Neural cell (in vitro differentiated cells): ENCODE measurements around the gene OR2W1. TPM values are rescaled to one million over a fixed set of nuclear protein-coding genes. Genes with fewer than 3 reads are reported as not detected.

Source experiments
- H2AFZ ChIP-seq: fragments of 200-600, 300-800 bp; sonication (generic), shearing (Covaris generic); 2 replicates; pipeline ENCODE4 v1.6.0; 2014; ENCODE audit warnings: low read depth, mild to moderate bottlenecking, antibody characterized with exemption, low read length, moderate library complexity
- H3F3A ChIP-seq: fragments of 200-600 bp; shearing (Covaris generic); 2 replicates; pipeline ENCODE4 v1.6.1; 2016; ENCODE audit warnings: mild to moderate bottlenecking, moderate library complexity, mixed read lengths, antibody characterized with exemption, low read length; ENCODE audit not compliant: insufficient read depth, poor library complexity, severe bottlenecking
- H3K27ac ChIP-seq: fragments of 200-600, 300-800 bp; sonication (generic), shearing (Covaris generic); 2 replicates; pipeline ENCODE4 v1.5.1; 2014; ENCODE audit warnings: mild to moderate bottlenecking, low read length, moderate library complexity
- H3K27me3 ChIP-seq: fragments of 300-800, 200-600 bp; sonication (generic), shearing (Covaris generic); 2 replicates; pipeline ENCODE4 v1.6.0; 2014; ENCODE audit warnings: mild to moderate bottlenecking, low read depth, low read length, moderate library complexity; ENCODE audit not compliant: insufficient read depth
- H3K36me3 ChIP-seq: fragments of 300-800, 200-600 bp; sonication (generic), shearing (Covaris generic); 2 replicates; pipeline ENCODE4 v1.5.1; 2014; ENCODE audit warnings: mild to moderate bottlenecking, antibody characterized with exemption, low read length, moderate library complexity; ENCODE audit not compliant: insufficient read depth
- H3K4me2 ChIP-seq: fragments of 300-800, 200-600 bp; sonication (generic), shearing (Covaris generic); 2 replicates; pipeline ENCODE4 v1.6.0; 2014; ENCODE audit warnings: mild to moderate bottlenecking, low read length
- H3K4me3 ChIP-seq: fragments of 300-800, 200-600 bp; sonication (generic), shearing (Covaris generic); 2 replicates; pipeline ENCODE4 v1.5.1; 2014; ENCODE audit warnings: mild to moderate bottlenecking, low read length, moderate library complexity
- H3K79me2 ChIP-seq: fragments of 200-600 bp; shearing (Covaris generic); replicated peaks from 2 replicates; pipeline ENCODE4 v1.6.0; 2014; ENCODE audit warnings: mild to moderate bottlenecking, low read length, moderate library complexity; ENCODE audit not compliant: insufficient read depth
- H3K9ac ChIP-seq: fragments of 300-800, 200-600 bp; sonication (generic), shearing (Covaris generic); 2 replicates; pipeline ENCODE4 v1.6.1; 2016; ENCODE audit warnings: mild to moderate bottlenecking, low read length, mixed read lengths
- H3K9me2 ChIP-seq: fragments of 200-600 bp; shearing (Covaris generic); 2 replicates; pipeline ENCODE4 v1.6.1; 2016; ENCODE audit warnings: mild to moderate bottlenecking, low read length, mixed read lengths; ENCODE audit not compliant: insufficient read depth
- H3K9me3 ChIP-seq: fragments of 200-600, 300-800 bp; sonication (generic), shearing (Covaris generic); 2 replicates; pipeline ENCODE4 v1.6.1; 2016; ENCODE audit warnings: mild to moderate bottlenecking, mixed run types, low read length, moderate library complexity, mixed read lengths
- H4K20me1 ChIP-seq: fragments of 200-600 bp; shearing (Covaris generic); 2 replicates; pipeline ENCODE4 v1.6.1; 2016; ENCODE audit warnings: mild to moderate bottlenecking, mixed run types; ENCODE audit not compliant: insufficient read depth
- EP300 ChIP-seq: fragments of 450-650 bp; conservative IDR thresholded peaks from 2 replicates; pipeline ENCODE4 v1.6.1; 2014; ENCODE audit warnings: antibody characterized with exemption, mild to moderate bottlenecking, moderate library complexity; ENCODE audit not compliant: poor library complexity, severe bottlenecking
- EZH2 ChIP-seq: fragments of 200-600, 300-800 bp; shearing (Covaris generic), sonication (generic); IDR thresholded peaks from 2 replicates; pipeline ENCODE4 v1.6.1; 2014; ENCODE audit warnings: antibody characterized with exemption, low read length, borderline replicate concordance, mild to moderate bottlenecking; ENCODE audit not compliant: insufficient read depth, poor library complexity, severe bottlenecking
- MXI1 ChIP-seq: fragments of 450-650 bp; conservative IDR thresholded peaks from 2 replicates; pipeline ENCODE4 v1.6.1; 2014; ENCODE audit warnings: antibody characterized with exemption, mild to moderate bottlenecking; ENCODE audit not compliant: poor library complexity, severe bottlenecking
- POLR2AphosphoS5 ChIP-seq: IDR thresholded peaks from 2 replicates; pipeline ENCODE4 v1.6.1; 2012
- RAD21 ChIP-seq: fragments of 450-650 bp; conservative IDR thresholded peaks from 2 replicates; pipeline ENCODE4 v1.6.1; 2014; ENCODE audit warnings: antibody characterized with exemption, mild to moderate bottlenecking, moderate library complexity
- REST ChIP-seq: IDR thresholded peaks from 2 replicates; pipeline ENCODE4 v1.6.1; 2012; ENCODE audit warnings: borderline replicate concordance
- SMC3 ChIP-seq: fragments of 450-650 bp; conservative IDR thresholded peaks from 2 replicates; pipeline ENCODE4 v1.6.1; 2014; ENCODE audit warnings: antibody characterized with exemption, mild to moderate bottlenecking, moderate library complexity; ENCODE audit not compliant: poor library complexity
- TAF1 ChIP-seq: IDR thresholded peaks from 2 replicates; pipeline ENCODE4 v1.6.1; 2012; ENCODE audit warnings: low read depth
- polyA minus RNA-seq: library from RNA; depleted of rRNA, polyadenylated mRNA; stranded (reverse); fragments of >200 nt; gene quantifications from 2 replicates; pipeline ENCODE4 v1.2.3, GENCODE V29; 2014
- polyA plus RNA-seq: library from polyadenylated mRNA; depleted of rRNA; stranded (reverse); fragments of >200 nt; gene quantifications from 2 replicates; pipeline ENCODE4 v1.2.3, GENCODE V29; 2014
- TF ChIP-seq, protein P1 (sequence below): fragments of 450-650 bp; IDR thresholded peaks from 2 replicates; pipeline ENCODE4 v1.5.1; 2014; ENCODE audit warnings: antibody characterized with exemption, mild to moderate bottlenecking, moderate library complexity; ENCODE audit not compliant: poor library complexity, severe bottlenecking

Gene OR2W1, protein sequence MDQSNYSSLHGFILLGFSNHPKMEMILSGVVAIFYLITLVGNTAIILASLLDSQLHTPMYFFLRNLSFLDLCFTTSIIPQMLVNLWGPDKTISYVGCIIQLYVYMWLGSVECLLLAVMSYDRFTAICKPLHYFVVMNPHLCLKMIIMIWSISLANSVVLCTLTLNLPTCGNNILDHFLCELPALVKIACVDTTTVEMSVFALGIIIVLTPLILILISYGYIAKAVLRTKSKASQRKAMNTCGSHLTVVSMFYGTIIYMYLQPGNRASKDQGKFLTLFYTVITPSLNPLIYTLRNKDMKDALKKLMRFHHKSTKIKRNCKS
- polyA plus RNA-seq (not detected in 2 replicates), polyA minus RNA-seq (not detected in 2 replicates)

DNA sequence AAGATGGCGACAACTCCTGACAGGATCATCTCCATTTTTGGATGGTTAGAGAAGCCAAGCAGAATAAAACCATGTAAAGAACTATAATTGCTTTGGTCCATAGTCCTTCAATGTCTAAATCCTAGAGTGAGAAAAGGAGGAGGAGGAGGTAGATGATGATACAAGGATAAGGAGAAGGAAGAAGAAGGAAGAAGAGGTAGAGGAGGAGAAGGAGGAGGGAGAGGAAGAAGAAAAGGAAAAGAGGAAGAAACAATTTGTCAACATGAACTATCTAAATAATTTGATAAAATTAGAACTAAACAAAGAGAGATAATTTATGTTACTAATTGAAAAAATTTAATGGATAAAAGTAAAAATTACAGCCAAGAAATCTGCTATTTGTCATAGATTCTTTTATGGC is at the start of gene OR2W1:
TSS of gene OR2W1 (minus strand) at position 101 of the 400 bp plus-strand sequence. CDS start at position 101, 0 bp downstream.
- Histone ChIP-seq H3K9me3 (no peaks in the 10 kb centered on the region), H3K9me2 (no peaks in the 10 kb centered on the region), H3K36me3 (no peaks in the 10 kb centered on the region), H3K27ac (no peak within 1 kb of the TSS), H2AFZ (no peak within 1 kb of the TSS), H3K4me3 (no peak within 1 kb of the TSS), H3K79me2 (no peaks in the 10 kb centered on the region), H3K4me2 (no peak within 1 kb of the TSS), H3K27me3 (no peaks in the 10 kb centered on the region), H3F3A (no peaks in the 10 kb centered on the region), H3K9ac (no peak within 1 kb of the TSS), H4K20me1 (no peaks in the 10 kb centered on the region)
- no peak for TF ChIP-seq REST
- TF ChIP-seq, protein P1, sequence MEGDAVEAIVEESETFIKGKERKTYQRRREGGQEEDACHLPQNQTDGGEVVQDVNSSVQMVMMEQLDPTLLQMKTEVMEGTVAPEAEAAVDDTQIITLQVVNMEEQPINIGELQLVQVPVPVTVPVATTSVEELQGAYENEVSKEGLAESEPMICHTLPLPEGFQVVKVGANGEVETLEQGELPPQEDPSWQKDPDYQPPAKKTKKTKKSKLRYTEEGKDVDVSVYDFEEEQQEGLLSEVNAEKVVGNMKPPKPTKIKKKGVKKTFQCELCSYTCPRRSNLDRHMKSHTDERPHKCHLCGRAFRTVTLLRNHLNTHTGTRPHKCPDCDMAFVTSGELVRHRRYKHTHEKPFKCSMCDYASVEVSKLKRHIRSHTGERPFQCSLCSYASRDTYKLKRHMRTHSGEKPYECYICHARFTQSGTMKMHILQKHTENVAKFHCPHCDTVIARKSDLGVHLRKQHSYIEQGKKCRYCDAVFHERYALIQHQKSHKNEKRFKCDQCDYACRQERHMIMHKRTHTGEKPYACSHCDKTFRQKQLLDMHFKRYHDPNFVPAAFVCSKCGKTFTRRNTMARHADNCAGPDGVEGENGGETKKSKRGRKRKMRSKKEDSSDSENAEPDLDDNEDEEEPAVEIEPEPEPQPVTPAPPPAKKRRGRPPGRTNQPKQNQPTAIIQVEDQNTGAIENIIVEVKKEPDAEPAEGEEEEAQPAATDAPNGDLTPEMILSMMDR, result no peak
- no peak for TF ChIP-seq RAD21
- no peak for TF ChIP-seq SMC3
- TF ChIP-seq EP300, result no peak
- no peak for TF ChIP-seq TAF1
- TF ChIP-seq POLR2AphosphoS5, result no peak
- no peak for TF ChIP-seq EZH2
- TF ChIP-seq MXI1, result no peak

GRCh38 chr6:29092957-29093356 is 48.0 kb upstream of the OR2W1 start:
- H3F3A ChIP-seq, result no peaks in the 10 kb centered on the region
- H3K9me2 ChIP-seq, result no peaks in the 10 kb centered on the region
- no peaks in the 10 kb centered on the region for H3K27me3 ChIP-seq
- no peaks in the 10 kb centered on the region for H4K20me1 ChIP-seq
- no peak overlapping the region for H3K9ac ChIP-seq
- TF ChIP-seq POLR2AphosphoS5 (no peak), EP300 (no peak), MXI1 (no peak), SMC3 (no peak), REST (no peak), RAD21 (no peak), TAF1 (no peak), EZH2 (no peak)
- TF ChIP-seq, protein P1, result no peak
- no peak overlapping the region for H3K4me3 ChIP-seq
- H3K4me2 ChIP-seq, result no peak overlapping the region
- H3K79me2 ChIP-seq, result no peaks in the 10 kb centered on the region
- H3K36me3 ChIP-seq, result no peaks in the 10 kb centered on the region
- no peak overlapping the region for H2AFZ ChIP-seq
- no peak overlapping the region for H3K27ac ChIP-seq
- no peaks in the 10 kb centered on the region for H3K9me3 ChIP-seq
